Stomach (tissue), 9 donors: Measurements from ENCODE around the gene WDR89. TPM values are rescaled to one million over a fixed set of nuclear protein-coding genes. Genes with fewer than 3 reads are reported as not detected.
"Not testable (repeated sequence)": the region's sequence is repeated elsewhere in the genome, so short reads cannot be mapped to it uniquely, and the experiment has no call there.

Experiments used
- DNase-seq, 2 donors: peaks; one replicate each; pipeline versions ENCODE4 v3.0.0 to v3.0.0-alpha.2; 2013 to 2019
- H3K27ac ChIP-seq, 5 donors: fragments of 200-600 bp in 4 of 5; sonication (generic) in 4 of 5; one replicate each; pipeline ENCODE4 v1.5.1; 2013 to 2019; ENCODE audit warnings: mild to moderate bottlenecking in 1 of 5, moderate library complexity in 1 of 5
- H3K27me3 ChIP-seq, 3 donors: fragments of 200-600 bp; sonication (generic); one replicate each; pipeline ENCODE4 v1.5.1; 2017 to 2019; ENCODE audit warnings: mixed run types in 1 of 3
- H3K36me3 ChIP-seq, 4 donors: fragments of 200-600 bp; sonication (generic); 1 replicate in 3 of 4; 2 replicates in 1 of 4; pipeline ENCODE4 v1.5.1; 2016 to 2019
- H3K4me1 ChIP-seq, 4 donors: fragments of 200-600 bp; sonication (generic); one replicate each; pipeline ENCODE4 v1.5.1; 2016 to 2019
- H3K4me3 ChIP-seq, 4 donors: fragments of 200-600 bp; sonication (generic) in 3 of 4; one replicate each; pipeline ENCODE4 v1.5.1; 2016 to 2019; ENCODE audit warnings: mild to moderate bottlenecking in 1 of 4
- H3K9me3 ChIP-seq, 4 donors: fragments of 200-600 bp; sonication (generic); one replicate each; pipeline ENCODE4 v1.5.1; 2016 to 2019
- CTCF ChIP-seq, 7 experiments: fragments of 450-650 bp in 4 of 7; fragments of 200-600 bp in 3 of 7; sonication (generic) in 3 of 7; IDR thresholded peaks; one replicate each; pipeline ENCODE4 v1.5.1; 2016 to 2019; ENCODE audit warnings: antibody characterized with exemption in 7 of 7, control low read depth in 2 of 7, mild to moderate bottlenecking in 1 of 7
- EP300 ChIP-seq: sonication (generic); formaldehyde crosslinking; IDR thresholded peaks from one replicate; pipeline ENCODE4 v1.6.1; 2017; ENCODE audit warnings: antibody characterized with exemption
- POLR2A ChIP-seq, 4 donors: fragments of 450-650 bp; IDR thresholded peaks; one replicate each; pipeline ENCODE4 v1.6.1; 2016; ENCODE audit warnings: antibody characterized with exemption in 4 of 4, control low read depth in 2 of 4, mild to moderate bottlenecking in 1 of 4, moderate library complexity in 1 of 4
- POLR2AphosphoS5 ChIP-seq, 3 donors: sonication (generic); formaldehyde crosslinking; IDR thresholded peaks; one replicate each; pipeline ENCODE4 v1.6.1; 2016; ENCODE audit warnings: antibody characterized with exemption in 3 of 3
- WGBS, 5 donors: extraction: QIAGEN DNeasy Blood & Tissue Kit in 3 of 5; methylation state at CpG; one replicate each; pipeline versions ENCODE4 v1.1.5 to v1.1.7; 2013 to 2018; 5-methylcytosine and 5-hydroxymethylcytosine counted together
- intact Hi-C: fragments of 100-400 bp; cut with DNase I; formaldehyde crosslinking; loops from one replicate; pipeline ENCODE4 v1.15.1; 2023; ENCODE audit warnings: low total_unique reads
- polyA plus RNA-seq, 3 donors: library from polyadenylated mRNA; stranded (reverse); fragments of 200-250 nt; gene quantifications; one replicate each; pipeline ENCODE4 v1.2.3, GENCODE V29; 2013
- total RNA-seq, 5 donors: library from RNA; depleted of rRNA; stranded (reverse); fragments of >200 nt; gene quantifications; one replicate each; pipeline versions ENCODE4 v1.1.0 to v1.2.3, GENCODE V29; 2014 to 2016
- donor health status: healthy with polysubstance abuse.
- donor health status: Bipolar disorder and iron deficiency.
- donor health status: healthy.

Gene WDR89
- total and polyA plus RNA-seq, 8 donors: 0.29 to 15.4 (median 4.1) TPM

GRCh38 chr14:63603749-63604277, 37.9 kb downstream of the WDR89 start:
- Histone ChIP-seq H3K36me3 (peaks cover 0 to 30% (median 26%) of the 10 kb centered on the region in 4 donors), H3K4me3 (no peak overlapping the region), H3K4me1 (no peaks in the 10 kb centered on the region), H3K9me3 (no peaks in the 10 kb centered on the region), H3K27ac (no peak overlapping the region), H3K27me3 (no peaks in the 10 kb centered on the region)
- no peak for TF ChIP-seq POLR2AphosphoS5 (IDR thresholded peaks at IDR 0.05)
- no peak for TF ChIP-seq POLR2A (IDR thresholded peaks at IDR 0.05)
- no peak for TF ChIP-seq EP300
- TF ChIP-seq CTCF (IDR thresholded peaks at IDR 0.05): no peak
- peak in 1 of 2 donors; percentile 37 for DNase-seq
- intact Hi-C loops: no loop called here
- WGBS, 5 donors: 87 to 94% (median 90%) methylated on average over 5 of the region's 5 CpGs

- 93 to 97% (median 95%) methylated on average over 4 of the region's 4 CpGs for WGBS, 5 donors
- Histone ChIP-seq H3K27me3 (no peaks in the 10 kb centered on the region), H3K9me3 (peaks cover 4 to 17% (median 13%) of the 10 kb centered on the region in 4 donors), H3K4me3 (no peak overlapping the region), H3K27ac (no peak overlapping the region), H3K4me1 (no peaks in the 10 kb centered on the region), H3K36me3 (peaks cover 0 to 50% (median 41%) of the 10 kb centered on the region in 4 donors)
- TF ChIP-seq POLR2A (IDR thresholded peaks at IDR 0.05) (no peak), POLR2AphosphoS5 (IDR thresholded peaks at IDR 0.05) (no peak), CTCF (IDR thresholded peaks at IDR 0.05) (no peak), EP300 (no peak)
- intact Hi-C loops: no loop called here
- DNase-seq: no peak
These were observed 42.9 kb downstream of the WDR89 start for GRCh38 chr14:63598807-63599206.

GRCh38 chr14:63596998-63597658, 44.5 kb downstream of the WDR89 start:
- H3K27ac ChIP-seq: no peak overlapping the region
- WGBS, 5 donors: 94 to 97% (median 96%) methylated on average over 4 of the region's 4 CpGs
- H3K4me3 ChIP-seq: no peak overlapping the region
- no peaks in the 10 kb centered on the region for H3K27me3 ChIP-seq
- DNase-seq: no peak
- intact Hi-C loops: no loop called here
- no peaks in the 10 kb centered on the region for H3K4me1 ChIP-seq
- H3K9me3 ChIP-seq: peaks cover 8 to 26% (median 22%) of the 10 kb centered on the region in 4 donors
- H3K36me3 ChIP-seq: peaks cover 0 to 49% (median 36%) of the 10 kb centered on the region in 4 donors
- TF ChIP-seq POLR2AphosphoS5 (IDR thresholded peaks at IDR 0.05): no peak
- TF ChIP-seq POLR2A (IDR thresholded peaks at IDR 0.05): no peak
- no peak for TF ChIP-seq EP300
- TF ChIP-seq CTCF (IDR thresholded peaks at IDR 0.05): no peak

GRCh38 chr14:63594455-63595372, 47.0 kb downstream of the WDR89 start:
- H3K9me3 ChIP-seq: peaks cover 8 to 26% (median 22%) of the 10 kb centered on the region in 4 donors
- H3K4me3 ChIP-seq: no peak overlapping the region
- H3K4me1 ChIP-seq: no peaks in the 10 kb centered on the region
- intact Hi-C loops: no loop called here
- H3K27ac ChIP-seq: no peak overlapping the region
- H3K36me3 ChIP-seq: peaks cover 0 to 34% (median 23%) of the 10 kb centered on the region in 4 donors
- 96 to 97% (median 97%) methylated on average over 29 to 53 of the region's 53 CpGs for WGBS, 5 donors
- H3K27me3 ChIP-seq: no peaks in the 10 kb centered on the region
- DNase-seq: no peak
- TF ChIP-seq EP300: no peak
- no peak for TF ChIP-seq CTCF (IDR thresholded peaks at IDR 0.05)
- no peak for TF ChIP-seq POLR2A (IDR thresholded peaks at IDR 0.05)
- TF ChIP-seq POLR2AphosphoS5 (IDR thresholded peaks at IDR 0.05): no peak

GRCh38 chr14:63583046-63583445, 58.6 kb downstream of the WDR89 start:
- H3K27ac ChIP-seq, H3K4me3 ChIP-seq, H3K9me3 ChIP-seq, intact Hi-C loops, H3K27me3 ChIP-seq, H3K36me3 ChIP-seq, H3K4me1 ChIP-seq, DNase-seq: not testable (repeated sequence)
- 80 to 86% (median 85%) methylated on average over 8 of the region's 8 CpGs for WGBS, 5 donors
